Measurements from ENCODE around the gene TRIM64C. TPM values are rescaled to one million over a fixed set of nuclear protein-coding genes. Genes with fewer than 3 reads are reported as not detected.
"Not testable (repeated sequence)": the region's sequence is repeated elsewhere in the genome, so short reads cannot be mapped to it uniquely, and the experiment has no call there.

TRIM64C gene, protein sequence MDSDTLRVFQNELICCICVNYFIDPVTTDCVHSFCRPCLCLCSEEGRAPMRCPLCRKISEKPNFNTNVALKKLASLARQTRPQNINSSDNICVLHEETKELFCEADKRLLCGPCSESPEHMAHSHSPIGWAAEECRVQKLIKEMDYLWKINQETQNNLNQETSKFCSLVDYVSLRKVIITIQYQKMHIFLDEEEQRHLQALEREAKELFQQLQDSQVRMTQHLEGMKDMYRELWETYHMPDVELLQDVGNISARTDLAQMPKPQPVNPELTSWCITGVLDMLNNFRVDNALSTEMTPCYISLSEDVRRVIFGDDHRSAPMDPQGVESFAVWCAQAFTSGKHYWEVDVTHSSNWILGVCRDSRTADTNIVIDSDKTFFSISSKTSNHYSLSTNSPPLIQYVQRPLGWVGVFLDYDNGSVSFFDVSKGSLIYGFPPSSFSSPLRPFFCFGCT
- total RNA-seq: not detected

DNA sequence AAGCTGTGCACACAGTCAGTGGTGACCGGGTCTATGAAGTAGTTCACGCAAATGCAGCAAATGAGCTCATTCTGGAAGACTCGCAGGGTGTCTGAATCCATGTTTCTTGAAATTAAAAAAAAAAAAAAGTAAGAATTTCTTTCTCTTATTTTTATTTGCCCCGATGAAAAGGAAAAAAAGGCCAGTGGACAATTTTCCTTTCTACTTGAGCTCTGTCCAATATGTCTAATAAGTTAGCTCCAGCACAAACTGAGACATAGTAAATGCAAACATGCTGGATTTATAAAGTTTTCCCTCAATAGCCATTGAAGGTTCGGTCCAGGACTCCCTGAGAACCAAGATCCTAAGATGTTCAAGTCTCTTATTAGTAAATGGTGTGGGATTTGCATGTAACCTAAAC, at the start of gene TRIM64C:
TSS of gene TRIM64C (minus strand) at position 101 of the 400 bp plus-strand sequence. CDS start at position 101, 0 bp downstream.
- H3K27ac Mint-ChIP-seq; H3K36me3 Mint-ChIP-seq; ATAC-seq (ENCODE audit: low read depth); H3K9me3 Mint-ChIP-seq; H3K4me1 Mint-ChIP-seq; H3K4me3 Mint-ChIP-seq; DNase-seq; H3K27me3 Mint-ChIP-seq; POLR2A ChIA-PET: not testable (repeated sequence)

DNA sequence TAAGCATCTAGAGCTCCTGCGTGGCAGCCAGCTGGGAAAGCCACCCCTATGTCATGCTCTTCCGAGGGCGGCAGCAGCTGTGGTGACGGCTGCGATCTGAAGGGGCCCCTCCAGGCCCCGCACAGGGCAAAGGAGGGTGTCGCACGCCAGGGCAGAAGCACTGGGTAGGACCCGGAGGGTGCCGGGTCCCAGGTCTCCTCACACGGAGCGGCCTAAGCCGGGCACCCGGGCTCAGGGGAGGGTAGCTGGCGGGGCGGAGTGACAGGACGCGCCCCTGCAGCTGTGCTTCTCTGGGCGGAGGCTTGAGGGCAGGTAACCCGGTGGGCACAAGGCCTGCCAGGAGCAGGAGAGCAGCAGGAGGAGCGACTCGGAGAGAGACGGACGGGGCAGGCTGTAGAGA, 43.4 kb upstream of the TRIM64C start:
- H3K27ac Mint-ChIP-seq; ATAC-seq (ENCODE audit: low read depth); H3K36me3 Mint-ChIP-seq; DNase-seq; H3K4me3 Mint-ChIP-seq; H3K4me1 Mint-ChIP-seq; H3K27me3 Mint-ChIP-seq; POLR2A ChIA-PET; H3K9me3 Mint-ChIP-seq: not testable (repeated sequence)

DNA sequence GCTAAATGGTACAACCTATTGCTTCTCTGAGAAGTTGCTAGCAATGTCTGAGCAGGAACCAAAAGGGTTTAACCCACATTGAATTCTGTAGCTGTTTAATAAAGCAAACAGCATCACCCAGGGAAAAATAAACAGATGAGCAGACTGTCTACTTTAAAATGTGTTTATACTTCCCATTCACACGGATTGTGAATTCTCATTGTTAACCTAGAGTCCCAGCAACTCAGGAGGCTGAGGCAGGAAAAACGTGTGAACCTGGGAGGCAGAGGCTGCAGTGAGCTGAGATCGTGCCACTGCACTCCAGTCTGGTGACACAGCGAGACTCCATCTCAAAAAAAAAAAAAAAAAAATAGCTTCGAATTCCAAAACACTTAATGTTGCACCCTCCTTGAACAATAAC, 11.0 kb upstream of the TRIM64C start:
- H3K9me3 Mint-ChIP-seq; H3K36me3 Mint-ChIP-seq; POLR2A ChIA-PET; H3K27ac Mint-ChIP-seq; DNase-seq; H3K4me1 Mint-ChIP-seq; ATAC-seq (ENCODE audit: low read depth); H3K27me3 Mint-ChIP-seq; H3K4me3 Mint-ChIP-seq: not testable (repeated sequence)

DNA sequence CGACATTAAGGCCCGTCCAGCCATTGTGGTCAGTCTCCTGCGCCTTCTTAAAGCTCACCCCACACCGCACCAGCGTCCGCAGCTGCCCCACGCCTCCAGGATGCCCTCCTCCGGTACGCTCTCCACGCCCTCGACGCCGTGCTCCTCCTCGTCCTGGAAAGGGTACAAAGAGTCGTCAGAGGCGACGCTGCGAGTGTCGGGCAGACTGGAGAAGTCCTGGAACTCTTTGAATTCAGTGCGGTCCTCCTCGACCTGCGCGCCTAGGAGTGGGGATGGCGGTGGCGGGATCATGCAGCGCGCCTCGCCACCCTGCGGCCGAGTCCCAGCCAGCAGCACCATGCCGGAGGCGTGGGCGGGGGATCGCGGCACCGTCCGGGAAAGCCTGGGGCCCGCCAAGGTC, 9.1 kb downstream of the TRIM64C start:
- H3K9me3 Mint-ChIP-seq; H3K4me1 Mint-ChIP-seq; H3K36me3 Mint-ChIP-seq; H3K27me3 Mint-ChIP-seq; H3K27ac Mint-ChIP-seq; H3K4me3 Mint-ChIP-seq; ATAC-seq (ENCODE audit: low read depth); POLR2A ChIA-PET; DNase-seq: not testable (repeated sequence)

DNA sequence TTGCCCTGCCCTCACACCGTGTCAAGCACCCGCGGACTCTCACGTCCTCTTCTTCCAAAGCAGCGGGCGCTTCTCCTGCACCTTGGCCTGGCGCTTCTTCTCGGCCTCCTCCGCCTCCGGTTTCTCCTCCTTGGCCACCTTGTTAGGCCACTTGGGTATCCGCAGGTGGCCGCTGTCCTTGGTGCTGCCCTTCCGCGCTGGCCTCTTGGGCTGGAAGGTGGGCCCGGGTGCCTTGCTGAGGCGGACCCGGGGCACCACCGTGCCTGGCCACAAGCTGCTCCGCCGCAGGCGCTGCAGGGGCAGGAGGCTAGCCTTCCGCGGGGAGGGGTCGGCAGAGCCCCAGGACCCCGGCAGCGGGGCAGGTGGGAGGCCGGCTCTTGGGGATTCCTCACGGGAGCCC, 10.7 kb downstream of the TRIM64C start:
- ATAC-seq (ENCODE audit: low read depth); H3K27ac Mint-ChIP-seq; POLR2A ChIA-PET; H3K27me3 Mint-ChIP-seq; H3K9me3 Mint-ChIP-seq; DNase-seq; H3K4me1 Mint-ChIP-seq; H3K36me3 Mint-ChIP-seq; H3K4me3 Mint-ChIP-seq: not testable (repeated sequence)

DNA sequence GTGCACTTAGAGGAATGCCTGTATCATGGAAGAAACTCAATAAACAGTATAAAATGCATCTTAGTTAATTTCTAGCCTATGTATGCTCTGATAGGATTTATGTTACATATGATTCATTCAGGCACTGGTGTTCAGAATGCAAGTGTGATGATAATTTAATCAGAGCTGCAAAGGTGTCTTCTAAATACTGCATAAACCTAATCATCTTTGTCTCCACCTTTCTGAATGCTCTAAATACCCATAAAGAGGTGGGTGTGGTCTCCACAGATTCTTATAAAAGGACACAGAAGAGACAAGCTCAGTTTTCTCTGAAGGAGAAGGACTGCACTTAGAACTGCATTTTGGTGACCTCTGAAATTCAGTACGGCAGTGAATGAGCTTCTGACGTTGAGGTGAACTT, 30.4 kb downstream of the TRIM64C start, which contains the start of gene TRIM49B:
TSS of gene TRIM49B (plus strand) at position 301 of the 400 bp plus-strand sequence. CDS start 2,777 bp downstream, outside the sequence.
- H3K36me3 Mint-ChIP-seq; DNase-seq; H3K4me1 Mint-ChIP-seq; H3K4me3 Mint-ChIP-seq; H3K27ac Mint-ChIP-seq; ATAC-seq (ENCODE audit: low read depth); H3K27me3 Mint-ChIP-seq; POLR2A ChIA-PET; H3K9me3 Mint-ChIP-seq: not testable (repeated sequence)

Other genes starting within 250 kb of the TRIM64C start
- not detected for gene TRIM51G, start 75.2 kb downstream of the TRIM64C start, total RNA-seq
- not detected for gene TRIM49B, start 30.3 kb downstream of the TRIM64C start, total RNA-seq
- gene FOLH1, start 149.5 kb upstream of the TRIM64C start, total RNA-seq: not detected